ENCODE results near the gene PDCD1.
"Not testable (repeated sequence)": the region's sequence is repeated elsewhere in the genome, so short reads cannot be mapped to it uniquely, and the experiment has no call there.

PDCD1 gene

GRCh38 chr2:241800198-241800903 lies 58.3 kb downstream of the PDCD1 start:
- not testable (repeated sequence) for DNase-seq (ENCODE audit: low read depth)

Measured in GM04504 (cell line).